Endothelial cell of umbilical vein (primary cell): ENCODE measurements around the gene BTG1. TPM values are rescaled to one million over a fixed set of nuclear protein-coding genes. Genes with fewer than 3 reads are reported as not detected.

ENCODE experiments used
- BruUV-seq: library from RNA; stranded (reverse); fragments of 400-500 nt; replicated peaks from 2 replicates; lab custom pipeline; 2021; lab: Mats Ljungman, UMichigan
- CTCF ChIA-PET: fragments of 300-600, 350-600 bp; sonication (Branson Sonifier 250); formaldehyde crosslinking; loops from one replicate; lab custom pipeline; 2021; ENCODE audit warnings: antibody characterized with exemption, inconsistent platforms; lab: Charles Lee
- POLR2A ChIA-PET: fragments of 300-600, 350-600 bp; sonication (Branson Sonifier 250); formaldehyde crosslinking; loops from one replicate; lab custom pipeline; 2021; ENCODE audit warnings: antibody characterized with exemption, inconsistent platforms; lab: Charles Lee
- DNase-seq: peaks from one replicate; pipeline ENCODE4 v3.0.0-alpha.2; 2011; ENCODE audit warnings: low read depth, low spot score
- FAIRE-seq: peaks from 2 replicates; lab custom pipeline; 2011; peaks lifted over from hg19 to GRCh38; lab: Jason Lieb, UNC
- H2AFZ ChIP-seq: 2 replicates; pipeline ENCODE4 v1.6.0; 2012; ENCODE audit warnings: low read depth, low read length, control low read depth, inconsistent platforms
- H3K27ac ChIP-seq: 2 replicates; pipeline ENCODE4 v1.5.1; 2011; ENCODE audit warnings: low read depth, mild to moderate bottlenecking, control low read depth, low read length, moderate library complexity; ENCODE audit not compliant: insufficient read depth
- H3K27me3 ChIP-seq, 2 experiments: 2 replicates each; pipeline versions ENCODE4 v1.6.0 to v1.6.1; 2011; ENCODE audit warnings: low read length in 2 of 2, mixed read lengths in 1 of 2; ENCODE audit not compliant: control insufficient read depth in 2 of 2, insufficient read depth in 2 of 2
- H3K36me3 ChIP-seq, 2 experiments: 2 replicates in 1 of 2; 3 replicates in 1 of 2; pipeline ENCODE4 v1.5.1; 2011; ENCODE audit warnings: low read length in 2 of 2, mild to moderate bottlenecking in 1 of 2, moderate library complexity in 1 of 2; ENCODE audit not compliant: control insufficient read depth in 2 of 2, insufficient read depth in 2 of 2; ENCODE audit errors: extremely low read depth in 1 of 2
- H3K4me1 ChIP-seq: 3 replicates; pipeline ENCODE4 v1.5.1; 2011; ENCODE audit warnings: mild to moderate bottlenecking, low read length; ENCODE audit not compliant: control insufficient read depth, insufficient read depth; ENCODE audit errors: extremely low read depth
- H3K4me2 ChIP-seq: 2 replicates; pipeline ENCODE4 v1.6.1; 2011; ENCODE audit warnings: low read length, control low read depth, mixed read lengths; ENCODE audit not compliant: insufficient read depth
- H3K4me3 ChIP-seq, 3 experiments: fragments of 200-600 bp in 1 of 3; sonication (generic), shearing (Covaris generic) in 1 of 3; replicated peaks in 1 of 3; 2 replicates each; pipeline ENCODE4 v1.5.1; 2011 to 2016; ENCODE audit warnings: control low read depth in 3 of 3, low read length in 3 of 3, mild to moderate bottlenecking in 2 of 3, inconsistent platforms in 1 of 3, low read depth in 1 of 3, moderate library complexity in 1 of 3; ENCODE audit not compliant: insufficient read depth in 1 of 3
- H3K79me2 ChIP-seq: 2 replicates; pipeline ENCODE4 v1.6.0; 2012; ENCODE audit warnings: low read length, inconsistent platforms; ENCODE audit not compliant: control insufficient read depth, insufficient read depth
- H3K9ac ChIP-seq: replicated peaks from 2 replicates; pipeline ENCODE3; 2011; ENCODE audit warnings: low read length, control low read depth; ENCODE audit not compliant: insufficient read depth; ENCODE audit errors: extremely low read depth
- H3K9me1 ChIP-seq: replicated peaks from 3 replicates; pipeline ENCODE4 v1.6.0; 2011; ENCODE audit warnings: mild to moderate bottlenecking, low read length; ENCODE audit not compliant: control insufficient read depth, insufficient read depth; ENCODE audit errors: extremely low read depth
- H3K9me3 ChIP-seq: replicated peaks from 2 replicates; pipeline ENCODE4 v1.5.1; 2012; ENCODE audit warnings: low read length, inconsistent platforms; ENCODE audit not compliant: control insufficient read depth, insufficient read depth
- H4K20me1 ChIP-seq: replicated peaks from 2 replicates; pipeline ENCODE3; 2011; ENCODE audit warnings: mild to moderate bottlenecking, low read length; ENCODE audit not compliant: control insufficient read depth, insufficient read depth; ENCODE audit errors: extremely low read depth
- CTCF ChIP-seq, 2 donors: IDR thresholded peaks; 1 replicate in 1 of 2; 2 replicates in 1 of 2; pipeline ENCODE4 v1.5.1; 2011; ENCODE audit warnings: low read length in 2 of 2, mild to moderate bottlenecking in 2 of 2, moderate library complexity in 2 of 2, control low read depth in 1 of 2, inconsistent platforms in 1 of 2, low read depth in 1 of 2; ENCODE audit not compliant: insufficient read depth in 1 of 2; ENCODE audit errors: extremely low read depth in 1 of 2
- EZH2 ChIP-seq: IDR thresholded peaks from 2 replicates; pipeline ENCODE4 v1.6.1; 2012; ENCODE audit warnings: borderline replicate concordance, low read depth, mild to moderate bottlenecking, moderate library complexity, low read length, inconsistent platforms; ENCODE audit not compliant: severe bottlenecking
- FOS ChIP-seq: IDR thresholded peaks from 2 replicates; pipeline ENCODE4 v1.6.1; 2011; ENCODE audit warnings: mild to moderate bottlenecking, low read length, moderate library complexity, borderline replicate concordance; ENCODE audit not compliant: insufficient read depth
- GATA2 ChIP-seq: IDR thresholded peaks from 2 replicates; pipeline ENCODE4 v1.7.0; 2011; ENCODE audit warnings: low read depth, mild to moderate bottlenecking, moderate library complexity, mixed read lengths, low read length; ENCODE audit not compliant: insufficient read length, insufficient read depth
- JUN ChIP-seq: IDR thresholded peaks from 2 replicates; pipeline ENCODE4 v1.6.1; 2011; ENCODE audit warnings: borderline replicate concordance, low read depth; ENCODE audit not compliant: insufficient read length, insufficient read depth
- MAX ChIP-seq: IDR thresholded peaks from 2 replicates; pipeline ENCODE4 v1.6.1; 2011; ENCODE audit not compliant: insufficient read depth, insufficient read length
- MYC ChIP-seq: IDR thresholded peaks from one replicate; pipeline ENCODE4 v1.6.1; 2011; ENCODE audit warnings: mild to moderate bottlenecking, low read depth, low read length
- POLR2A ChIP-seq: IDR thresholded peaks from 2 replicates; pipeline ENCODE4 v1.6.1; 2012; ENCODE audit warnings: low read depth, mild to moderate bottlenecking, control low read depth, low read length
- POLR2AphosphoS5 ChIP-seq: IDR thresholded peaks from 2 replicates; pipeline ENCODE4 v1.6.1; 2012; ENCODE audit warnings: low read depth, mild to moderate bottlenecking, control low read depth, low read length, moderate library complexity; ENCODE audit not compliant: insufficient read depth
- dilution Hi-C: fragments of 300-500 bp; cut with MboI; formaldehyde crosslinking; loops from one replicate; pipeline ENCODE4 v1.15.0; 2019; ENCODE audit warnings: low sequenced_read_pairs; ENCODE audit not compliant: extremely low pct_ligation_motif_present
- intact Hi-C: fragments of 100-400 bp; cut with micrococcal nuclease; formaldehyde crosslinking; loops from one replicate; pipeline ENCODE4 v1.10.0; 2022
- polyA plus RNA-seq, 4 experiments: library from polyadenylated mRNA; depleted of rRNA in 3 of 4; stranded (reverse) in 3 of 4; unstranded in 1 of 4; fragments of >200 nt; gene quantifications; 2 replicates each; pipeline versions ENCODE4 v1.2.1 to v1.2.3, GENCODE V29; 2011 to 2012; ENCODE audit warnings: missing spikeins in 1 of 4
- total RNA-seq: library from RNA; stranded (reverse); gene quantifications from 2 replicates; pipeline ENCODE4 v1.2.3, GENCODE V29; 2021

BTG1 gene
- total and polyA plus RNA-seq, 2 donors (not counting 3 experiments of a cell fraction or from before 2014, with no cell fraction given), result 42.8 to 104 TPM

GRCh38 chr12:92134638-92135274, 10.9 kb downstream of the BTG1 start:
- H3K4me3 ChIP-seq, result no peak overlapping the region

GRCh38 chr12:92133795-92134637, 11.6 kb downstream of the BTG1 start:
- peak overlapping the region; percentile 60 for H3K4me2 ChIP-seq
- POLR2A ChIA-PET, result interaction anchor here (6.0 kb wide), 1 partner anchor 11 kb away, joined by 55 read pairs; the partner anchor contains the start of gene BTG1
- BruUV-seq, result no TSS peak
- no peaks in the 10 kb centered on the region for H4K20me1 ChIP-seq
- DNase-seq, result no peak
- H3K79me2 ChIP-seq, result peaks cover 77% of the 10 kb centered on the region
- intact Hi-C loops, result no loop called here
- dilution Hi-C loops, result no loop called here
- no peak overlapping the region for H3K4me3 ChIP-seq
- no peaks in the 10 kb centered on the region for H3K9me1 ChIP-seq
- H3K27ac ChIP-seq, result peak overlapping the region; percentile 13
- H3K27me3 ChIP-seq, result no peaks in the 10 kb centered on the region
- FAIRE-seq, result no peak
- no peaks in the 10 kb centered on the region for H3K9me3 ChIP-seq
- H3K36me3 ChIP-seq, result peaks cover 0 to 2% of the 10 kb centered on the region in 2 experiments
- peaks cover 41% of the 10 kb centered on the region for H3K4me1 ChIP-seq
- TF ChIP-seq POLR2AphosphoS5, result no peak
- TF ChIP-seq POLR2A, result no peak
- TF ChIP-seq JUN, result no peak
- no peak for TF ChIP-seq FOS
- no peak for TF ChIP-seq EZH2
- TF ChIP-seq MYC, result no peak
- no peak for TF ChIP-seq MAX
- no peak for TF ChIP-seq GATA2
- no peak for TF ChIP-seq CTCF (IDR thresholded peaks at IDR 0.05; ENCODE audit: extremely low read depth in 1 of 2, insufficient read depth in 1 of 2, low read depth in 1 of 2, low read length in 2 of 2)
- no peak overlapping the region for H2AFZ ChIP-seq
- no peak overlapping the region for H3K9ac ChIP-seq
- CTCF ChIA-PET, result interaction anchor here (1.0 to 2.8 kb wide), 7 partner anchors 10 to 752 kb away, joined by 3 to 17 read pairs (median 10); partner anchors contain the start of gene BTG1

More at GRCh38 chr12:92134638-92135274, 10.9 kb downstream of the BTG1 start:
- TF ChIP-seq GATA2 (no peak), FOS (peak; percentile 91), JUN (peak; percentile 87)
- Histone ChIP-seq H4K20me1 (peaks cover 2% of the 10 kb centered on the region), H3K9ac (no peak overlapping the region), H3K27me3 (no peaks in the 10 kb centered on the region), H3K79me2 (peaks cover 80% of the 10 kb centered on the region), H3K9me1 (no peaks in the 10 kb centered on the region), H3K27ac (peak overlapping the region; percentile 13), H2AFZ (no peak overlapping the region), H3K9me3 (no peaks in the 10 kb centered on the region), H3K36me3 (peaks cover 0 to 2% of the 10 kb centered on the region in 2 experiments), H3K4me2 (peak overlapping the region; percentile 60), H3K4me1 (peaks cover 43% of the 10 kb centered on the region)
- no TSS peak for BruUV-seq
- POLR2A ChIA-PET, result interaction anchor here (6.0 kb wide), 1 partner anchor 10 kb away, joined by 55 read pairs; the partner anchor contains the start of gene BTG1
- FAIRE-seq (peak; percentile 24), DNase-seq (peak; percentile 56)
- dilution Hi-C loops (no loop called here), intact Hi-C loops (no loop called here)
- CTCF ChIA-PET, result interaction anchor here (1.0 to 2.8 kb wide), 7 partner anchors 10 to 753 kb away, joined by 3 to 17 read pairs (median 10); partner anchors contain the start of gene BTG1
